Stomach (tissue), 4 donors: ENCODE data around the gene RTP2.

Source experiments
- CTCF ChIP-seq, 7 experiments: fragments of 450-650 bp in 4 of 7; fragments of 200-600 bp in 3 of 7; sonication (generic) in 3 of 7; IDR thresholded peaks; one replicate each; pipeline ENCODE4 v1.5.1; 2016 to 2019; ENCODE audit warnings: antibody characterized with exemption in 7 of 7, control low read depth in 2 of 7, mild to moderate bottlenecking in 1 of 7
- POLR2A ChIP-seq, 4 donors: fragments of 450-650 bp; IDR thresholded peaks; one replicate each; pipeline ENCODE4 v1.6.1; 2016; ENCODE audit warnings: antibody characterized with exemption in 4 of 4, control low read depth in 2 of 4, mild to moderate bottlenecking in 1 of 4, moderate library complexity in 1 of 4

DNA sequence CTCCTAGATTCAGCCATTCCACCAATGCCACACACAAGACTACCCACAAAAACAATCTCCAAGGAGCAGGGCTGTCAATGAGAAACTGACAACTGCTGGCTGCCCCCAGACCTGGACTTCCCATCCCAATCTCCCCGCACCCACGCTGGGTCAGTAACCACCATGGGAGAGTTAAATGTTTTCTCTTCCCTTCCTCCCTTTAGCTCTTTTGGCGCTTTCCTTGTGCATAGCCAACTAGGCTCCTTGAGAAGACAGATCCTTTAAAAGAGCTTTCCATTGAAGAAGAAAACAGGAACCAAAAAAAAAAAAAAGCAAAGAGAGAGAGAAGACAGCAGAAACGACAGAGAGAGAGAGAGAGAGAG, 34.6 kb upstream of the RTP2 start:
- TF ChIP-seq CTCF (IDR thresholded peaks at IDR 0.05) (no peak), POLR2A (IDR thresholded peaks at IDR 0.05) (no peak)
